Measurements from ENCODE around the gene COL23A1. TPM values are rescaled to one million over a fixed set of nuclear protein-coding genes. Genes with fewer than 3 reads are reported as not detected.

The COL23A1 gene
- total and polyA plus RNA-seq, 2 of the 13 experiments (the other 11 are each of a cell fraction or from before 2014, with no cell fraction given): not detected

GRCh38 chr5:178305801-178306200, 284.4 kb downstream of the COL23A1 start:
- no peak overlapping the region for H2AFZ ChIP-seq (ENCODE audit: low read length)
- WGBS (ENCODE audit: low lambda C conversion rate): 26% methylated on average over 15 of the region's 15 CpGs
- FAIRE-seq: no peak
- H3K27ac ChIP-seq (ENCODE audit: extremely low read length, insufficient read depth, low read length): no peak overlapping the region
- intact Hi-C loops (cut with micrococcal nuclease; ENCODE audit: unreplicated experiment) (no loop called here), in situ Hi-C loops (cut with HindIII; ENCODE audit: extremely low pct_ligation_motif_present, low pct_unique_long_range_greater_than_20kb) (no loop called here)
- H3K4me3 ChIP-seq (replicated peaks in 1 of 3; ENCODE audit: insufficient read depth in 1 of 3, low read depth in 2 of 3, low read length in 3 of 3): no peak overlapping the region
- no peak for TF ChIP-seq PAX8 (CRISPR knock-in tag; IDR thresholded peaks at IDR 0.05; ENCODE audit: borderline replicate concordance)
- TF ChIP-seq ZBTB2 (CRISPR knock-in tag; IDR thresholded peaks at IDR 0.05; ENCODE audit: low read depth): no peak
- no peak for TF ChIP-seq NR2F2 (IDR thresholded peaks at IDR 0.05; ENCODE audit: borderline replicate concordance, low read depth)
- no peak for TF ChIP-seq KLF12 (CRISPR knock-in tag; IDR thresholded peaks at IDR 0.05; ENCODE audit: borderline replicate concordance)
- no peak for TF ChIP-seq TCF12 (IDR thresholded peaks at IDR 0.05)
- no peak for TF ChIP-seq TCF12 (CRISPR knock-in tag; IDR thresholded peaks at IDR 0.05)
- TF ChIP-seq PAXIP1 (CRISPR knock-in tag; conservative IDR thresholded peaks at IDR 0.05): no peak
- TF ChIP-seq RFXAP (CRISPR knock-in tag; IDR thresholded peaks at IDR 0.05; ENCODE audit: borderline replicate concordance): no peak
- no peak for TF ChIP-seq NFYC (CRISPR knock-in tag; IDR thresholded peaks at IDR 0.05)
- no peak for TF ChIP-seq NR3C1 (CRISPR knock-in tag; IDR thresholded peaks at IDR 0.05)
- no peak for TF ChIP-seq EZH2 (conservative IDR thresholded peaks at IDR 0.05; ENCODE audit: low read depth, low read length)
- TF ChIP-seq ZNF234 (CRISPR knock-in tag; conservative IDR thresholded peaks at IDR 0.05): no peak
- TF ChIP-seq ZNF83 (CRISPR knock-in tag; IDR thresholded peaks at IDR 0.05; ENCODE audit: borderline replicate concordance): no peak
- no peak for TF ChIP-seq FLYWCH1 (CRISPR knock-in tag; IDR thresholded peaks at IDR 0.05)
- TF ChIP-seq MATR3 (CRISPR knock-in tag; IDR thresholded peaks at IDR 0.05): no peak
- no peak for TF ChIP-seq SRY (CRISPR knock-in tag; IDR thresholded peaks at IDR 0.05)
- TF ChIP-seq ZNF883 (CRISPR knock-in tag; IDR thresholded peaks at IDR 0.05; ENCODE audit: not compliant biosample characterization): no peak
- no TSS peak for BruUV-seq (replicated peaks)
- no peaks in the 10 kb centered on the region for H4K20me1 ChIP-seq (ENCODE audit: insufficient read depth, low read length)
- DNase-seq (ENCODE audit: low spot score): no peak
- no peaks in the 10 kb centered on the region for H3K36me3 ChIP-seq (replicated peaks in 1 of 2; ENCODE audit: control insufficient read depth in 1 of 2, insufficient read depth in 2 of 2, low read length in 2 of 2)
- peaks cover 3 to 42% of the 10 kb centered on the region in 2 experiments; a peak in 3 of 5 replicates for H3K27me3 ChIP-seq (ENCODE audit: control insufficient read depth in 1 of 2, insufficient read depth in 2 of 2, low read length in 2 of 2)
- CTCF ChIA-PET (ENCODE audit: low intra/inter-chr PET ratio, low total read pairs): no interaction called here
- no peak for ATAC-seq
- no peaks in the 10 kb centered on the region for H3K79me2 ChIP-seq (ENCODE audit: insufficient read depth, low read length)
- H3K4me2 ChIP-seq (ENCODE audit: low read depth, low read length): no peak overlapping the region
- H3K9me3 ChIP-seq (ENCODE audit: low read length): no peaks in the 10 kb centered on the region
- H3K9ac ChIP-seq (ENCODE audit: insufficient read depth, low read depth, low read length): no peak overlapping the region
- POLR2A ChIA-PET: no interaction called here
- H3K4me1 ChIP-seq (ENCODE audit: insufficient read depth, low read length): no peaks in the 10 kb centered on the region
